ENCODE results near the gene CTPS2. TPM values are rescaled to one million over a fixed set of nuclear protein-coding genes. Genes with fewer than 3 reads are reported as not detected.

The CTPS2 gene
- total RNA-seq, 1 experiment from 2014 or later: 3.8 TPM

DNA sequence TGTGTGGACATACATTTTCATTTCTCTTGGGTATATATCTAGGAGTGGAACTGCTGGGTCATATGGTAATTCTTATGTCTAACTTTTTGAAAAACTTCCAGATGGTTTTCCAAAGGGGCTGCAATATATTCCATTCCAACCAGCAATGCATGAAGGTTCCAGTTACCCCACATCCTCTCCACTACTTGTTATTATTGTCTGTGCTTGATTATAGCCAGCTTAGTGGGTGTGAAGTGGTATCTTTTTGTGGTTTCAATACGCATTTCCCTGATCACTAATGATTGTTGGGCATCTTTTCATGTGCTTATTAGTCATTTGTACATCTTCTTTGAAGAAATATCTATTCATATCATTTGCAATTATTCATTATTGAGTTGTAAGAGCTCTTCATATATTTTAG is 94.0 kb downstream of the CTPS2 start:
- BruUV-seq (replicated peaks): no TSS peak
- CTCF ChIA-PET: no interaction called here
- no peak for ATAC-seq

DNA sequence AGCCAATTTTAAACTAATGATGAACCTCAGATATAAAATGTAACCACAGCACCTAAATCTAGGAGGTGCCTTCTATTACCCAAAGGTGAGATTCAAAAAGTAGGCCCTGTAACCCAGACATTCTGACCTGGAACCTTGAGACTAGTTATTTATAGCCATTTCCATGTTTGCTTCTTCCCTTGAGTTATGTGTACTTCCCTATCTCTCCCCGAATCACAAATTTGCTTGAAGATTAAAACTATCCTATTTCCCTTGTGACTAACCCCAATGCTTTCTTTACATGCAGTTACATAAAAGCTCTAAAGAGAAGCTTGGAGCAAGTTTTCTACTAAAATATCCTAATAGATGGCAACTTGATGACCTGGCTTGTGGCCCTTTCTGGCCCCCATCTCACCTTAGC is 95.1 kb downstream of the CTPS2 start:
- DNase-seq (ENCODE audit: low read depth, low spot score): no peak
- Histone ChIP-seq H3K27ac (ENCODE audit: low read length) (no peak overlapping the region), H3K27me3 (ENCODE audit: control insufficient read depth, insufficient read depth, low read length) (no peaks in the 10 kb centered on the region), H3K36me3 (ENCODE audit: control insufficient read depth, insufficient read depth, low read length) (no peaks in the 10 kb centered on the region), H3K4me1 (ENCODE audit: control insufficient read depth, insufficient read depth, low read length) (no peaks in the 10 kb centered on the region), H3K9me3 (ENCODE audit: control insufficient read depth, insufficient read depth, low read depth, low read length) (no peaks in the 10 kb centered on the region), H3K4me3 (ENCODE audit: low read depth in 2 of 2, low read length in 2 of 2) (no peak overlapping the region)
- no TSS peak for BruUV-seq (replicated peaks)
- no peak for TF ChIP-seq POLR2AphosphoS5 (IDR thresholded peaks at IDR 0.05; ENCODE audit: low read depth, low read length)
- TF ChIP-seq, protein P1, sequence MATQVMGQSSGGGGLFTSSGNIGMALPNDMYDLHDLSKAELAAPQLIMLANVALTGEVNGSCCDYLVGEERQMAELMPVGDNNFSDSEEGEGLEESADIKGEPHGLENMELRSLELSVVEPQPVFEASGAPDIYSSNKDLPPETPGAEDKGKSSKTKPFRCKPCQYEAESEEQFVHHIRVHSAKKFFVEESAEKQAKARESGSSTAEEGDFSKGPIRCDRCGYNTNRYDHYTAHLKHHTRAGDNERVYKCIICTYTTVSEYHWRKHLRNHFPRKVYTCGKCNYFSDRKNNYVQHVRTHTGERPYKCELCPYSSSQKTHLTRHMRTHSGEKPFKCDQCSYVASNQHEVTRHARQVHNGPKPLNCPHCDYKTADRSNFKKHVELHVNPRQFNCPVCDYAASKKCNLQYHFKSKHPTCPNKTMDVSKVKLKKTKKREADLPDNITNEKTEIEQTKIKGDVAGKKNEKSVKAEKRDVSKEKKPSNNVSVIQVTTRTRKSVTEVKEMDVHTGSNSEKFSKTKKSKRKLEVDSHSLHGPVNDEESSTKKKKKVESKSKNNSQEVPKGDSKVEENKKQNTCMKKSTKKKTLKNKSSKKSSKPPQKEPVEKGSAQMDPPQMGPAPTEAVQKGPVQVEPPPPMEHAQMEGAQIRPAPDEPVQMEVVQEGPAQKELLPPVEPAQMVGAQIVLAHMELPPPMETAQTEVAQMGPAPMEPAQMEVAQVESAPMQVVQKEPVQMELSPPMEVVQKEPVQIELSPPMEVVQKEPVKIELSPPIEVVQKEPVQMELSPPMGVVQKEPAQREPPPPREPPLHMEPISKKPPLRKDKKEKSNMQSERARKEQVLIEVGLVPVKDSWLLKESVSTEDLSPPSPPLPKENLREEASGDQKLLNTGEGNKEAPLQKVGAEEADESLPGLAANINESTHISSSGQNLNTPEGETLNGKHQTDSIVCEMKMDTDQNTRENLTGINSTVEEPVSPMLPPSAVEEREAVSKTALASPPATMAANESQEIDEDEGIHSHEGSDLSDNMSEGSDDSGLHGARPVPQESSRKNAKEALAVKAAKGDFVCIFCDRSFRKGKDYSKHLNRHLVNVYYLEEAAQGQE (IDR thresholded peaks at IDR 0.05; ENCODE audit: insufficient read depth in 1 of 2, low read depth in 2 of 2, low read length in 1 of 2): no peak
- no peak for TF ChIP-seq SIN3A (IDR thresholded peaks at IDR 0.05; ENCODE audit: borderline replicate concordance, insufficient read depth, low read depth, low read length)
- TF ChIP-seq, protein P2, sequence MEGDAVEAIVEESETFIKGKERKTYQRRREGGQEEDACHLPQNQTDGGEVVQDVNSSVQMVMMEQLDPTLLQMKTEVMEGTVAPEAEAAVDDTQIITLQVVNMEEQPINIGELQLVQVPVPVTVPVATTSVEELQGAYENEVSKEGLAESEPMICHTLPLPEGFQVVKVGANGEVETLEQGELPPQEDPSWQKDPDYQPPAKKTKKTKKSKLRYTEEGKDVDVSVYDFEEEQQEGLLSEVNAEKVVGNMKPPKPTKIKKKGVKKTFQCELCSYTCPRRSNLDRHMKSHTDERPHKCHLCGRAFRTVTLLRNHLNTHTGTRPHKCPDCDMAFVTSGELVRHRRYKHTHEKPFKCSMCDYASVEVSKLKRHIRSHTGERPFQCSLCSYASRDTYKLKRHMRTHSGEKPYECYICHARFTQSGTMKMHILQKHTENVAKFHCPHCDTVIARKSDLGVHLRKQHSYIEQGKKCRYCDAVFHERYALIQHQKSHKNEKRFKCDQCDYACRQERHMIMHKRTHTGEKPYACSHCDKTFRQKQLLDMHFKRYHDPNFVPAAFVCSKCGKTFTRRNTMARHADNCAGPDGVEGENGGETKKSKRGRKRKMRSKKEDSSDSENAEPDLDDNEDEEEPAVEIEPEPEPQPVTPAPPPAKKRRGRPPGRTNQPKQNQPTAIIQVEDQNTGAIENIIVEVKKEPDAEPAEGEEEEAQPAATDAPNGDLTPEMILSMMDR (IDR thresholded peaks at IDR 0.05): no peak
- no peak for TF ChIP-seq TCF7L2 (IDR thresholded peaks at IDR 0.05; ENCODE audit: low read depth, low read length)
- CTCF ChIA-PET: no interaction called here
- no peak for ATAC-seq
- POLR2A ChIA-PET: no interaction called here
- intact Hi-C loops (cut with micrococcal nuclease; ENCODE audit: unreplicated experiment): no loop called here
- in situ Hi-C loops (cut with HindIII; ENCODE audit: low pct_unique_long_range_greater_than_20kb, low sequenced_read_pairs): no loop called here

More for the DNA sequence above, 94.0 kb downstream of the CTPS2 start:
- POLR2A ChIA-PET: interaction anchor here (0.6 kb wide), 1 partner anchor 390 kb away, joined by 3 read pairs; no protein-coding TSS in a partner anchor
- no peaks in the 10 kb centered on the region for H3K36me3 ChIP-seq (ENCODE audit: control insufficient read depth, insufficient read depth, low read length)
- no peak overlapping the region for H3K27ac ChIP-seq (ENCODE audit: low read length)
- H3K4me1 ChIP-seq (ENCODE audit: control insufficient read depth, insufficient read depth, low read length): no peaks in the 10 kb centered on the region
- H3K9me3 ChIP-seq (ENCODE audit: control insufficient read depth, insufficient read depth, low read depth, low read length): no peaks in the 10 kb centered on the region
- H3K27me3 ChIP-seq (ENCODE audit: control insufficient read depth, insufficient read depth, low read length): no peaks in the 10 kb centered on the region
- in situ Hi-C loops (cut with HindIII; ENCODE audit: low pct_unique_long_range_greater_than_20kb, low sequenced_read_pairs): no loop called here
- no peak for DNase-seq (ENCODE audit: low read depth, low spot score)
- intact Hi-C loops (cut with micrococcal nuclease; ENCODE audit: unreplicated experiment): no loop called here
- TF ChIP-seq POLR2AphosphoS5 (IDR thresholded peaks at IDR 0.05; ENCODE audit: low read depth, low read length) (no peak), SIN3A (IDR thresholded peaks at IDR 0.05; ENCODE audit: borderline replicate concordance, insufficient read depth, low read depth, low read length) (no peak)
- TF ChIP-seq, protein P1 (IDR thresholded peaks at IDR 0.05; ENCODE audit: insufficient read depth in 1 of 2, low read depth in 2 of 2, low read length in 1 of 2): no peak
- TF ChIP-seq, protein P2 (IDR thresholded peaks at IDR 0.05): no peak
- H3K4me3 ChIP-seq (ENCODE audit: low read depth in 2 of 2, low read length in 2 of 2): no peak overlapping the region

Measured in Panc1 (cell line).